IMR-90 (cell line): ENCODE data around the gene ANKRD34B.

Experiments used
- CEBPB ChIP-seq: IDR thresholded peaks from 2 replicates; pipeline ENCODE4 v1.6.1; 2012; ENCODE audit warnings: low read depth, low read length, improper control_type of control experiment
- CHD1 ChIP-seq: IDR thresholded peaks from 2 replicates; pipeline ENCODE4 v1.6.1; 2012; ENCODE audit warnings: low read depth, low read length, improper control_type of control experiment
- FOS ChIP-seq: fragments of 150-350 bp; IDR thresholded peaks from 2 replicates; pipeline ENCODE4 v1.6.1; 2016; ENCODE audit warnings: low read depth, low read length
- MAFK ChIP-seq: IDR thresholded peaks from 2 replicates; pipeline ENCODE4 v1.6.1; 2012; ENCODE audit warnings: low read depth, low read length, improper control_type of control experiment
- MAZ ChIP-seq: IDR thresholded peaks from 2 replicates; pipeline ENCODE4 v1.6.1; 2012; ENCODE audit warnings: low read depth, mild to moderate bottlenecking, low read length, improper control_type of control experiment, moderate library complexity, borderline replicate concordance
- POLR2A ChIP-seq: IDR thresholded peaks from 2 replicates; pipeline ENCODE4 v1.6.1; 2012; ENCODE audit warnings: mild to moderate bottlenecking, low read depth, low read length
- RAD21 ChIP-seq: IDR thresholded peaks from 2 replicates; pipeline ENCODE4 v1.6.1; 2012; ENCODE audit warnings: low read length, improper control_type of control experiment
- RCOR1 ChIP-seq: IDR thresholded peaks from 2 replicates; pipeline ENCODE4 v1.6.1; 2012; ENCODE audit warnings: mild to moderate bottlenecking, low read length, improper control_type of control experiment; ENCODE audit not compliant: insufficient replicate concordance
- SMC3 ChIP-seq: fragments of 150-350 bp; IDR thresholded peaks from 2 replicates; pipeline ENCODE4 v1.6.1; 2016; ENCODE audit warnings: low read depth, mild to moderate bottlenecking, antibody characterized with exemption, low read length, moderate library complexity
- TF ChIP-seq, protein P1 (sequence below): conservative IDR thresholded peaks from 2 replicates; pipeline ENCODE4 v1.5.1; 2012; ENCODE audit warnings: mild to moderate bottlenecking, low read depth, low read length, improper control_type of control experiment
- TF ChIP-seq, protein P2 (sequence below): fragments of 150-350 bp; IDR thresholded peaks from 2 replicates; pipeline ENCODE4 v1.6.1; 2017; ENCODE audit warnings: mild to moderate bottlenecking, antibody characterized with exemption, low read length, low read depth
- TF ChIP-seq, protein P3 (sequence below): fragments of 150-350 bp; IDR thresholded peaks from 2 replicates; pipeline ENCODE4 v1.6.1; 2016; ENCODE audit warnings: low read depth, mild to moderate bottlenecking, low read length, moderate library complexity, borderline replicate concordance

GRCh38 chr5:80508844-80509243 lies 61.2 kb downstream of the ANKRD34B start:
- no peak for TF ChIP-seq MAZ
- TF ChIP-seq, protein P1, sequence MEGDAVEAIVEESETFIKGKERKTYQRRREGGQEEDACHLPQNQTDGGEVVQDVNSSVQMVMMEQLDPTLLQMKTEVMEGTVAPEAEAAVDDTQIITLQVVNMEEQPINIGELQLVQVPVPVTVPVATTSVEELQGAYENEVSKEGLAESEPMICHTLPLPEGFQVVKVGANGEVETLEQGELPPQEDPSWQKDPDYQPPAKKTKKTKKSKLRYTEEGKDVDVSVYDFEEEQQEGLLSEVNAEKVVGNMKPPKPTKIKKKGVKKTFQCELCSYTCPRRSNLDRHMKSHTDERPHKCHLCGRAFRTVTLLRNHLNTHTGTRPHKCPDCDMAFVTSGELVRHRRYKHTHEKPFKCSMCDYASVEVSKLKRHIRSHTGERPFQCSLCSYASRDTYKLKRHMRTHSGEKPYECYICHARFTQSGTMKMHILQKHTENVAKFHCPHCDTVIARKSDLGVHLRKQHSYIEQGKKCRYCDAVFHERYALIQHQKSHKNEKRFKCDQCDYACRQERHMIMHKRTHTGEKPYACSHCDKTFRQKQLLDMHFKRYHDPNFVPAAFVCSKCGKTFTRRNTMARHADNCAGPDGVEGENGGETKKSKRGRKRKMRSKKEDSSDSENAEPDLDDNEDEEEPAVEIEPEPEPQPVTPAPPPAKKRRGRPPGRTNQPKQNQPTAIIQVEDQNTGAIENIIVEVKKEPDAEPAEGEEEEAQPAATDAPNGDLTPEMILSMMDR: no peak
- no peak for TF ChIP-seq MAFK
- TF ChIP-seq, protein P2, sequence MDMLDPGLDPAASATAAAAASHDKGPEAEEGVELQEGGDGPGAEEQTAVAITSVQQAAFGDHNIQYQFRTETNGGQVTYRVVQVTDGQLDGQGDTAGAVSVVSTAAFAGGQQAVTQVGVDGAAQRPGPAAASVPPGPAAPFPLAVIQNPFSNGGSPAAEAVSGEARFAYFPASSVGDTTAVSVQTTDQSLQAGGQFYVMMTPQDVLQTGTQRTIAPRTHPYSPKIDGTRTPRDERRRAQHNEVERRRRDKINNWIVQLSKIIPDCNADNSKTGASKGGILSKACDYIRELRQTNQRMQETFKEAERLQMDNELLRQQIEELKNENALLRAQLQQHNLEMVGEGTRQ: no peak
- peak; percentile 51 for TF ChIP-seq CEBPB
- TF ChIP-seq FOS: no peak
- TF ChIP-seq, protein P3, sequence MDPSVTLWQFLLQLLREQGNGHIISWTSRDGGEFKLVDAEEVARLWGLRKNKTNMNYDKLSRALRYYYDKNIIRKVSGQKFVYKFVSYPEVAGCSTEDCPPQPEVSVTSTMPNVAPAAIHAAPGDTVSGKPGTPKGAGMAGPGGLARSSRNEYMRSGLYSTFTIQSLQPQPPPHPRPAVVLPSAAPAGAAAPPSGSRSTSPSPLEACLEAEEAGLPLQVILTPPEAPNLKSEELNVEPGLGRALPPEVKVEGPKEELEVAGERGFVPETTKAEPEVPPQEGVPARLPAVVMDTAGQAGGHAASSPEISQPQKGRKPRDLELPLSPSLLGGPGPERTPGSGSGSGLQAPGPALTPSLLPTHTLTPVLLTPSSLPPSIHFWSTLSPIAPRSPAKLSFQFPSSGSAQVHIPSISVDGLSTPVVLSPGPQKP: no peak
- TF ChIP-seq POLR2A: no peak
- TF ChIP-seq RAD21: no peak
- TF ChIP-seq SMC3: no peak
- TF ChIP-seq RCOR1: no peak
- TF ChIP-seq CHD1: no peak
